OCI-M1 (cell line): ENCODE results near the gene TKT.
"Not testable (repeated sequence)": the region's sequence is repeated elsewhere in the genome, so short reads cannot be mapped to it uniquely, and the experiment has no call there.

ENCODE experiments used
- DNase-seq: peaks from one replicate; lab custom pipeline; 2025; lab: John Stamatoyannopoulos, UW

The TKT gene

GRCh38 chr3:53255775-53256703 is at the start of gene TKT:
Gene TKT, minus strand, starts transcription at chr3:53256022. Its CDS starts 80 bp downstream, at chr3:53255942.
- DNase-seq, result peak; percentile 94

- DNase-seq, result no peak
Observed at GRCh38 chr3:53303957-53304356, 48.1 kb upstream of the TKT start.

GRCh38 chr3:53303549-53303948 is 47.7 kb upstream of the TKT start:
- DNase-seq, result no peak

- no peak for DNase-seq
Observed at GRCh38 chr3:53300826-53301225, 45.0 kb upstream of the TKT start.

GRCh38 chr3:53299611-53300023 is 43.8 kb upstream of the TKT start:
- peak; percentile 74 for DNase-seq

GRCh38 chr3:53295410-53295809 is 39.6 kb upstream of the TKT start:
- no peak for DNase-seq

GRCh38 chr3:53293867-53294266 is 38.0 kb upstream of the TKT start:
- DNase-seq, result no peak

GRCh38 chr3:53288214-53288613 is 32.4 kb upstream of the TKT start:
- no peak for DNase-seq

- DNase-seq, result no peak
Observed at GRCh38 chr3:53287131-53287629, 31.4 kb upstream of the TKT start.

GRCh38 chr3:53286727-53287126 is 30.9 kb upstream of the TKT start:
- no peak for DNase-seq

- no peak for DNase-seq
Observed at GRCh38 chr3:53282581-53282980, 26.8 kb upstream of the TKT start.

GRCh38 chr3:53278667-53279066 is 22.8 kb upstream of the TKT start:
- DNase-seq, result no peak

- DNase-seq, result no peak
Observed at GRCh38 chr3:53274938-53275605, 19.2 kb upstream of the TKT start.

- DNase-seq, result no peak
Observed at GRCh38 chr3:53273146-53273670, 17.4 kb upstream of the TKT start.

- peak; percentile 98 for DNase-seq
Observed at GRCh38 chr3:53269888-53270880, 14.4 kb upstream of the TKT start.

- DNase-seq, result not testable (repeated sequence)
Observed at GRCh38 chr3:53269193-53269592, 13.4 kb upstream of the TKT start.

- no peak for DNase-seq
Observed at GRCh38 chr3:53267766-53268165, 11.9 kb upstream of the TKT start.

- DNase-seq, result no peak
Observed at GRCh38 chr3:53264718-53265117, 8.9 kb upstream of the TKT start.

GRCh38 chr3:53263907-53264306 is 8.1 kb upstream of the TKT start:
- no peak for DNase-seq

- no peak for DNase-seq
Observed at GRCh38 chr3:53261712-53262111, 5.9 kb upstream of the TKT start.

GRCh38 chr3:53260286-53260785 is 4.5 kb upstream of the TKT start:
- no peak for DNase-seq
